CD14-positive monocyte (primary cell): ENCODE results near the gene WSB2. TPM values are rescaled to one million over a fixed set of nuclear protein-coding genes. Genes with fewer than 3 reads are reported as not detected.

Source experiments
- DNase-seq, 3 donors: peaks; one replicate each; pipeline ENCODE4 v3.0.0-alpha.2; 2011 to 2022
- H2AFZ ChIP-seq: 2 replicates; pipeline ENCODE4 v1.6.0; 2012; ENCODE audit warnings: mild to moderate bottlenecking, low read depth, low read length, inconsistent platforms; ENCODE audit not compliant: insufficient read depth, poor library complexity, severe bottlenecking
- H3K27ac ChIP-seq, 2 donors: 1 replicate in 1 of 2; 2 replicates in 1 of 2; pipeline ENCODE4 v1.5.1; 2012 to 2013; ENCODE audit warnings: low read length in 2 of 2, control low read depth in 1 of 2, inconsistent platforms in 1 of 2, low read depth in 1 of 2, mild to moderate bottlenecking in 1 of 2
- H3K27me3 ChIP-seq, 2 donors: one replicate each; pipeline versions ENCODE4 v1.6.0 to v1.6.1; 2011 to 2013; ENCODE audit warnings: low read length in 2 of 2; ENCODE audit not compliant: control insufficient read depth in 2 of 2, insufficient read depth in 2 of 2
- H3K36me3 ChIP-seq, 2 donors: replicated peaks in 1 of 2; 1 replicate in 1 of 2; 2 replicates in 1 of 2; pipeline versions ENCODE4 v1.5.1 to v1.6.1; 2012 to 2013; ENCODE audit warnings: low read length in 2 of 2, control low read depth in 1 of 2, inconsistent platforms in 1 of 2, mild to moderate bottlenecking in 1 of 2; ENCODE audit not compliant: insufficient read depth in 2 of 2, control insufficient read depth in 1 of 2
- H3K4me1 ChIP-seq, 2 donors: 1 replicate in 1 of 2; 2 replicates in 1 of 2; pipeline versions ENCODE4 v1.5.1 to v1.6.1; 2012 to 2013; ENCODE audit warnings: low read length in 2 of 2, control low read depth in 1 of 2, inconsistent platforms in 1 of 2, mild to moderate bottlenecking in 1 of 2, moderate library complexity in 1 of 2; ENCODE audit not compliant: insufficient read depth in 2 of 2, control insufficient read depth in 1 of 2
- H3K4me2 ChIP-seq: replicated peaks from 2 replicates; pipeline ENCODE3; 2012; ENCODE audit warnings: low read length, moderate library complexity, mild to moderate bottlenecking; ENCODE audit not compliant: poor library complexity, severe bottlenecking; ENCODE audit errors: extremely low read depth
- H3K4me3 ChIP-seq, 3 experiments: fragments of 200-600 bp in 1 of 3; sonication (generic) in 1 of 3; replicated peaks in 1 of 3; 1 replicate in 2 of 3; 2 replicates in 1 of 3; pipeline ENCODE4 v1.5.1; 2011 to 2013; ENCODE audit warnings: low read length in 3 of 3, mild to moderate bottlenecking in 3 of 3, control low read depth in 2 of 3, low read depth in 2 of 3, inconsistent platforms in 1 of 3, moderate library complexity in 1 of 3
- H3K79me2 ChIP-seq: 2 replicates; pipeline ENCODE4 v1.6.0; 2012; ENCODE audit warnings: mild to moderate bottlenecking, control low read depth, inconsistent platforms, low read length, moderate library complexity; ENCODE audit not compliant: insufficient read depth
- H3K9ac ChIP-seq: 2 replicates; pipeline ENCODE4 v1.6.0; 2017; ENCODE audit warnings: low read length, mild to moderate bottlenecking; ENCODE audit not compliant: insufficient read depth, poor library complexity, severe bottlenecking
- H3K9me3 ChIP-seq, 2 donors: replicated peaks in 1 of 2; 1 replicate in 1 of 2; 2 replicates in 1 of 2; pipeline versions ENCODE4 v1.5.1 to v1.6.1; 2012 to 2013; ENCODE audit warnings: low read length in 2 of 2, control low read depth in 1 of 2; ENCODE audit not compliant: control insufficient read depth in 1 of 2, insufficient read depth in 1 of 2
- H4K20me1 ChIP-seq: 2 replicates; pipeline ENCODE4 v1.6.0; 2012; ENCODE audit warnings: mild to moderate bottlenecking, low read length, control low read depth, moderate library complexity; ENCODE audit not compliant: insufficient read depth
- H3K27ac Mint-ChIP-seq, 7 donors: one replicate each; pipeline ENCODE4 v1.8.0; 2020; ENCODE audit warnings: mild to moderate bottlenecking in 7 of 7, mixed read lengths in 7 of 7, moderate library complexity in 6 of 7, inconsistent platforms in 2 of 7
- H3K27me3 Mint-ChIP-seq, 3 donors: one replicate each; pipeline ENCODE4 v1.8.0; 2021 to 2022; ENCODE audit warnings: low read depth in 3 of 3, mild to moderate bottlenecking in 3 of 3, mixed read lengths in 3 of 3, moderate library complexity in 3 of 3, inconsistent platforms in 1 of 3
- H3K36me3 Mint-ChIP-seq, 2 donors: one replicate each; pipeline ENCODE4 v1.8.0; 2020; ENCODE audit warnings: mixed read lengths in 2 of 2, inconsistent platforms in 1 of 2, mild to moderate bottlenecking in 1 of 2
- H3K4me1 Mint-ChIP-seq: one replicate; pipeline ENCODE4 v1.8.0; 2020; ENCODE audit warnings: mild to moderate bottlenecking, mixed read lengths
- H3K4me3 Mint-ChIP-seq, 2 donors: one replicate each; pipeline ENCODE4 v1.8.0; 2020; ENCODE audit warnings: mild to moderate bottlenecking in 2 of 2, mixed read lengths in 2 of 2, moderate library complexity in 1 of 2
- H3K9me3 Mint-ChIP-seq, 7 donors: one replicate each; pipeline ENCODE4 v1.8.0; 2020 to 2022; ENCODE audit warnings: mixed read lengths in 7 of 7, mild to moderate bottlenecking in 6 of 7, moderate library complexity in 6 of 7, inconsistent platforms in 2 of 7
- WGBS: methylation state at CpG from one replicate; pipeline ENCODE4 v1.1.5; 2013; ENCODE audit warnings: missing lambda C conversion rate; ENCODE audit not compliant: insufficient coverage; 5-methylcytosine and 5-hydroxymethylcytosine counted together
- intact Hi-C, 2 donors: fragments of 100-400 bp; cut with micrococcal nuclease; formaldehyde crosslinking; loops; one replicate each; pipeline versions ENCODE4 v1.15.0 to v1.15.1; 2023
- polyA plus RNA-seq, 3 donors: library from polyadenylated mRNA; depleted of rRNA in 1 of 3; unstranded in 2 of 3; stranded (reverse) in 1 of 3; fragments of 300-500 nt in 2 of 3; fragments of >200 nt in 1 of 3; fragmentation: Illumina TruSeq in 2 of 3; gene quantifications; 1 replicate in 2 of 3; 2 replicates in 1 of 3; pipeline ENCODE4 v1.2.3, GENCODE V29; 2012 to 2021
- TF ChIP-seq, protein P1 (sequence below): fragments of 200-600 bp; IDR thresholded peaks from one replicate; pipeline ENCODE4 v1.8.0; 2022; ENCODE audit warnings: antibody characterized with exemption, mild to moderate bottlenecking

The WSB2 gene
- polyA plus RNA-seq, 3 donors = 25.4 to 36.3 (median 25.8) TPM

DNA sequence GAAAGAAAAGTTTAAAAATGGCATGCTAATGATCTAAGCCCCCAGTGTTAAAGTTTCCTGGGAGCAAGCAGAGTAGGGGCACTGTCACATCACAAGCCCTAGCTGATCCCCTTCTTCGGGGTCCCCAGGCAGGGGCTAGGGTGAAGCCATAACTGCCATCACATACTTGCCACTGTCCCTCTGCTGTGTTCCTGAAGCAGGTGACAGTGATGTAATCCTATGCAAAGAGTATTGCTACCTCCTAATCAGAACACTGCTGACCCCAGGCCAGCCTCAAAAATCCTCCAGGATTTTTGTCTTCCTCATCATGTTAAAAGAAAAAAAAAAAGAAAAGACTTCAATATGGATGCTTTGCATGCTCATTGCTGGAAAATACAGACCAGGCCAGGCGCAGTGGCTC, 45.7 kb downstream of the WSB2 start:
- no peak overlapping the region for H3K9ac ChIP-seq
- H2AFZ ChIP-seq = no peak overlapping the region
- DNase-seq = no peak
- Mint-ChIP-seq H3K27ac (no peak overlapping the region), H3K27me3 (peaks cover 1 to 11% (median 11%) of the 10 kb centered on the region in 3 donors), H3K9me3 (peaks cover 0 to 7% (median 2%) of the 10 kb centered on the region in 7 donors), H3K36me3 (peaks cover 10 to 11% of the 10 kb centered on the region in 2 donors), H3K4me3 (no peak overlapping the region), H3K4me1 (peaks cover 13% of the 10 kb centered on the region)
- H3K4me1 ChIP-seq = peaks cover 13% of the 10 kb centered on the region in 2 donors
- H4K20me1 ChIP-seq = no peaks in the 10 kb centered on the region
- H3K79me2 ChIP-seq = peaks cover 14% of the 10 kb centered on the region
- peaks cover 7 to 8% of the 10 kb centered on the region in 2 donors for H3K36me3 ChIP-seq
- no peak overlapping the region for H3K27ac ChIP-seq
- H3K27me3 ChIP-seq = no peaks in the 10 kb centered on the region
- TF ChIP-seq, protein P1, sequence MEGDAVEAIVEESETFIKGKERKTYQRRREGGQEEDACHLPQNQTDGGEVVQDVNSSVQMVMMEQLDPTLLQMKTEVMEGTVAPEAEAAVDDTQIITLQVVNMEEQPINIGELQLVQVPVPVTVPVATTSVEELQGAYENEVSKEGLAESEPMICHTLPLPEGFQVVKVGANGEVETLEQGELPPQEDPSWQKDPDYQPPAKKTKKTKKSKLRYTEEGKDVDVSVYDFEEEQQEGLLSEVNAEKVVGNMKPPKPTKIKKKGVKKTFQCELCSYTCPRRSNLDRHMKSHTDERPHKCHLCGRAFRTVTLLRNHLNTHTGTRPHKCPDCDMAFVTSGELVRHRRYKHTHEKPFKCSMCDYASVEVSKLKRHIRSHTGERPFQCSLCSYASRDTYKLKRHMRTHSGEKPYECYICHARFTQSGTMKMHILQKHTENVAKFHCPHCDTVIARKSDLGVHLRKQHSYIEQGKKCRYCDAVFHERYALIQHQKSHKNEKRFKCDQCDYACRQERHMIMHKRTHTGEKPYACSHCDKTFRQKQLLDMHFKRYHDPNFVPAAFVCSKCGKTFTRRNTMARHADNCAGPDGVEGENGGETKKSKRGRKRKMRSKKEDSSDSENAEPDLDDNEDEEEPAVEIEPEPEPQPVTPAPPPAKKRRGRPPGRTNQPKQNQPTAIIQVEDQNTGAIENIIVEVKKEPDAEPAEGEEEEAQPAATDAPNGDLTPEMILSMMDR = no peak
- H3K4me3 ChIP-seq = no peak overlapping the region
- H3K4me2 ChIP-seq = no peak overlapping the region
- 100% methylated on average over 1 of the region's 2 CpGs for WGBS
- H3K9me3 ChIP-seq = no peaks in the 10 kb centered on the region
- intact Hi-C loops = loop anchor here (5.0 kb wide), 1 partner anchor 47 kb away; the partner anchor contains the start of gene WSB2 (in 2 of the 2)

DNA sequence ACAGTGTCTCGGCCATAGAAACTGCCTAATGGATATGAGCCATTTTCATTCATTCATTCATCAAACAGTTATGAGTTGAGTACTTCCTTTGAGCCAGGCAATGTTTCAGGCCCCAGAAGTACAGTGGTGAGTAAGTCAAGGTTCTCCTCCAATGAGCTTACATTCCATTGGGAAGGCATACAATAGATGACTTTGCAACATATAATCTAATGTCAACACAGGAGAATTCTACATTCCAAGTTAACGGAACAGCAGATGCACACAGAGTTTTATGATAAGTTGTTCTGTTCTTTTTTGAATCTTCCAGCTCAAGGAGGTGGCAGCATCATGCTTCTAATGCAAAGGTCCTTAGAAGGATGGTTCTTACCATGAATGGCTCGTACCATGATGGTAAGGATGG, 47.7 kb downstream of the WSB2 start:
- Histone ChIP-seq H3K9me3 (no peaks in the 10 kb centered on the region), H3K4me1 (peaks cover 13% of the 10 kb centered on the region in 2 donors), H3K79me2 (peaks cover 14% of the 10 kb centered on the region), H3K27me3 (no peaks in the 10 kb centered on the region), H3K4me2 (no peak overlapping the region), H4K20me1 (no peaks in the 10 kb centered on the region), H2AFZ (no peak overlapping the region), H3K4me3 (no peak overlapping the region), H3K9ac (no peak overlapping the region), H3K36me3 (no peaks in the 10 kb centered on the region), H3K27ac (no peak overlapping the region)
- Mint-ChIP-seq H3K9me3 (peaks cover 0 to 7% (median 2%) of the 10 kb centered on the region in 7 donors), H3K27me3 (peaks cover 3 to 12% (median 11%) of the 10 kb centered on the region in 3 donors), H3K27ac (no peak overlapping the region), H3K4me1 (peaks cover 13% of the 10 kb centered on the region), H3K36me3 (no peaks in the 10 kb centered on the region), H3K4me3 (no peak overlapping the region)
- DNase-seq = no peak
- 90% methylated on average over 1 of the region's 3 CpGs for WGBS
- intact Hi-C loops = no loop called here
- TF ChIP-seq, protein P1 = no peak
